HepG2 (cell line): ENCODE results near the gene HOXC9. TPM values are rescaled to one million over a fixed set of nuclear protein-coding genes. Genes with fewer than 3 reads are reported as not detected.

Experiments
- ATAC-seq: fragments of 200-7000 bp; cut with Tn5 transposase; 3 replicates; pipeline ENCODE4 v1.9.1; 2020; ENCODE audit warnings: mild to moderate bottlenecking, moderate library complexity
- BruUV-seq: library from RNA; stranded (reverse); fragments of 400-500 nt; replicated peaks from 2 replicates; lab custom pipeline; 2021; lab: Mats Ljungman, UMichigan
- CTCF ChIA-PET: fragments of 300-600 bp; formaldehyde crosslinking; extraction: SDS; loops from one replicate; lab custom pipeline; 2021; ENCODE audit warnings: low total read pairs, inconsistent platforms, low intra/inter-chr PET ratio; lab: Yijun Ruan, JAX
- POLR2A ChIA-PET: fragments of 350-600 bp; sonication (Branson Sonifier 250); formaldehyde crosslinking; loops from one replicate; lab custom pipeline; 2020; ENCODE audit warnings: antibody characterized with exemption, inconsistent platforms; lab: Yijun Ruan, JAX
- DNase-seq: peaks from one replicate; pipeline ENCODE4 v3.0.0-alpha.2; 2015; ENCODE audit warnings: low spot score
- FAIRE-seq: peaks from 3 replicates; lab custom pipeline; 2011; peaks lifted over from hg19 to GRCh38; lab: Jason Lieb, UNC
- H2AFZ ChIP-seq: one replicate; pipeline ENCODE4 v1.6.1; 2011; ENCODE audit warnings: low read length, inconsistent platforms
- H3K27ac ChIP-seq: fragments of 300-600 bp; 3 replicates; pipeline ENCODE4 v1.8.0; 2011; ENCODE audit warnings: mixed run types, mild to moderate bottlenecking, mixed read lengths, low read length, inconsistent platforms; ENCODE audit not compliant: insufficient read depth; ENCODE audit errors: extremely low read length
- H3K27me3 ChIP-seq, 2 experiments: fragments of 200-600 bp in 1 of 2; 2 replicates in 1 of 2; 3 replicates in 1 of 2; pipeline versions ENCODE4 v1.6.0 to v1.8.0; 2011; ENCODE audit warnings: low read length in 2 of 2, mild to moderate bottlenecking in 2 of 2, moderate library complexity in 2 of 2, inconsistent platforms in 1 of 2; ENCODE audit not compliant: insufficient read depth in 2 of 2, control insufficient read depth in 1 of 2
- H3K36me3 ChIP-seq, 2 experiments: fragments of 200-600 bp in 1 of 2; replicated peaks in 1 of 2; 2 replicates in 1 of 2; 3 replicates in 1 of 2; pipeline versions ENCODE4 v1.5.1 to v1.8.0; 2011; ENCODE audit warnings: low read length in 2 of 2, inconsistent platforms in 1 of 2; ENCODE audit not compliant: insufficient read depth in 2 of 2, control insufficient read depth in 1 of 2
- H3K4me1 ChIP-seq: 2 replicates; pipeline ENCODE4 v1.5.1; 2012; ENCODE audit warnings: low read length, inconsistent platforms; ENCODE audit not compliant: insufficient read depth
- H3K4me2 ChIP-seq: 2 replicates; pipeline ENCODE4 v1.6.0; 2011; ENCODE audit warnings: low read depth, low read length, inconsistent platforms
- H3K4me3 ChIP-seq, 3 experiments: fragments of 200-600 bp in 1 of 3; sonication (generic), shearing (Covaris generic) in 1 of 3; replicated peaks in 1 of 3; 2 replicates each; pipeline ENCODE4 v1.5.1; 2011 to 2016; ENCODE audit warnings: low read length in 3 of 3, inconsistent platforms in 2 of 3, low read depth in 2 of 3, mild to moderate bottlenecking in 2 of 3, control low read depth in 1 of 3, mixed read lengths in 1 of 3; ENCODE audit not compliant: insufficient read depth in 1 of 3
- H3K79me2 ChIP-seq: one replicate; pipeline ENCODE4 v1.6.1; 2011; ENCODE audit warnings: low read length, inconsistent platforms; ENCODE audit not compliant: insufficient read depth
- H3K9ac ChIP-seq: 2 replicates; pipeline ENCODE4 v1.6.0; 2011; ENCODE audit warnings: mild to moderate bottlenecking, low read depth, low read length, inconsistent platforms; ENCODE audit not compliant: insufficient read depth
- H3K9me3 ChIP-seq: 2 replicates; pipeline ENCODE4 v1.5.1; 2012; ENCODE audit warnings: mild to moderate bottlenecking, low read length
- H4K20me1 ChIP-seq: 2 replicates; pipeline ENCODE4 v1.6.0; 2011; ENCODE audit warnings: inconsistent platforms, mild to moderate bottlenecking, low read length, moderate library complexity; ENCODE audit not compliant: insufficient read depth
- CAMTA2 ChIP-seq: sonication (generic); formaldehyde crosslinking; IDR thresholded peaks from 2 replicates; pipeline ENCODE4 v1.4.0; 2020; ENCODE audit warnings: mild to moderate bottlenecking, missing genetic modification reagents, borderline replicate concordance
- ELF4 ChIP-seq: sonication (generic); formaldehyde crosslinking; IDR thresholded peaks from 2 replicates; pipeline ENCODE4 v1.5.0; 2020; ENCODE audit warnings: missing genetic modification reagents, mild to moderate bottlenecking, moderate library complexity, borderline replicate concordance
- EZH2 ChIP-seq: conservative IDR thresholded peaks from 2 replicates; pipeline ENCODE4 v1.6.1; 2012; ENCODE audit warnings: mild to moderate bottlenecking, low read depth, low read length, moderate library complexity
- ZBTB3 ChIP-seq: sonication (generic); formaldehyde crosslinking; IDR thresholded peaks from 2 replicates; pipeline ENCODE4 v1.4.0; 2020; ENCODE audit warnings: low read depth, mild to moderate bottlenecking, moderate library complexity, missing genetic modification reagents, borderline replicate concordance
- ZNF12 ChIP-seq: sonication (generic); formaldehyde crosslinking; IDR thresholded peaks from 2 replicates; pipeline ENCODE4 v1.5.0; 2020; ENCODE audit warnings: missing genetic modification reagents
- ZNF256 ChIP-seq: sonication (generic); formaldehyde crosslinking; conservative IDR thresholded peaks from 2 replicates; pipeline ENCODE4 v1.4.0; 2020; ENCODE audit warnings: missing genetic modification reagents
- ZNF33A ChIP-seq: sonication (generic); formaldehyde crosslinking; IDR thresholded peaks from 2 replicates; pipeline ENCODE4 v1.5.1; 2020; ENCODE audit warnings: missing genetic modification reagents, mild to moderate bottlenecking, moderate library complexity, borderline replicate concordance
- ZSCAN12 ChIP-seq: sonication (generic); formaldehyde crosslinking; IDR thresholded peaks from 2 replicates; pipeline ENCODE4 v1.9.0; 2021; ENCODE audit warnings: mild to moderate bottlenecking, missing genetic modification reagents
- WGBS: methylation state at CpG from one replicate; pipeline ENCODE4 v1.1.6; 2017; ENCODE audit warnings: low lambda C conversion rate; 5-methylcytosine and 5-hydroxymethylcytosine counted together
- in situ Hi-C: cut with HindIII; loops from 2 replicates; pipeline ENCODE4 v1.10.0; 2017; ENCODE audit warnings: low pct_unique_long_range_greater_than_20kb; ENCODE audit not compliant: extremely low pct_ligation_motif_present
- intact Hi-C: fragments of 100-400 bp; cut with micrococcal nuclease; formaldehyde crosslinking; loops from one replicate; pipeline ENCODE4 v1.10.0; 2022; ENCODE audit not compliant: unreplicated experiment
- polyA plus RNA-seq, 8 experiments: library from polyadenylated mRNA; depleted of rRNA in 3 of 8; stranded (reverse) in 7 of 8; unstranded in 1 of 8; fragments of >200 nt; fragmentation: Illumina TruSeq in 4 of 8; extraction: Trizol in 4 of 8; gene quantifications; 2 replicates each; pipeline versions ENCODE4 v1.2.1 to v1.2.3, GENCODE V29; 2011 to 2016; ENCODE audit warnings: low read depth in 4 of 8, missing spikeins in 1 of 8, mixed read lengths in 1 of 8; ENCODE audit not compliant: insufficient read depth in 1 of 8
- total RNA-seq, 5 experiments: library from RNA; depleted of rRNA; stranded (reverse); fragments of >200 nt; fragmentation: Illumina TruSeq; extraction: Trizol; gene quantifications; 2 replicates each; pipeline ENCODE4 v1.2.3, GENCODE V29; 2016; ENCODE audit warnings: low read depth in 1 of 5
- TF ChIP-seq, protein P1 (sequence below): sonication (generic); formaldehyde crosslinking; IDR thresholded peaks from 2 replicates; pipeline ENCODE4 v1.9.0; 2021; ENCODE audit warnings: missing genetic modification reagents, borderline replicate concordance
- TF ChIP-seq, protein P2 (sequence below): sonication (generic); formaldehyde crosslinking; IDR thresholded peaks from 2 replicates; pipeline ENCODE4 v1.5.0; 2020; ENCODE audit warnings: mild to moderate bottlenecking, missing genetic modification reagents

Gene HOXC9
- total and polyA plus RNA-seq, 2 of the 13 experiments (the other 11 are each of a cell fraction or from before 2014, with no cell fraction given) = 0.11 to 1.1 TPM

DNA sequence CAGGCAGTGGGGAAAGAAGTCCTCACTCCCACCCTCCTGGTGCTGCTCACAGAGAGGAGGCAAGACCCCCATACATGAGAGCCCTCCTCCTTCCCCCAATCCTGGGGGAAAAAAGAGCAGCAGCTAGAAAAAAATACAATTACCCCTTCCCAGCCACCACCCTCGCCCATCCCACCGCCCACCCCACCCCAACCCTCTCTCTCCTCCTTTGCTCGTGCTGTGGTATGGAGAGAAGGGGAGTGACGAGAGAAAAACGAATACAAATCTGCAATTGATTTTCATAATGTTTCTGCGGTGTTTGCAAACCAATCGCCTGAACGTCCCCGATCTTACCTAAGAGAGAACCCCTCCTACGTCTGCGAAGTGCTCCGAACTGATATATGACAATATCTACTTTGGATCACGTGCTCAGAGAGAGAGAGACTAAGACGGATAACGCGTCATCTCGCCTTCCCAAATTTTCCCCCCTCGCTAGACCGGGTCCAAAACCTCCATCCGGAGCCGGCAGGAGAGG, 27.2 kb upstream of the HOXC9 start, which contains the start of gene HOXC11:
TSS of gene HOXC11 (plus strand) at position 405 of the 514 bp plus-strand sequence. CDS start 116 bp downstream, outside the sequence.
- Histone ChIP-seq H3K79me2 (no peaks in the 10 kb centered on the region), H3K27ac (no peak within 1 kb of the TSS), H3K9me3 (no peaks in the 10 kb centered on the region), H3K9ac (no peak within 1 kb of the TSS), H2AFZ (no peak within 1 kb of the TSS), H3K4me2 (peak within 1 kb of the TSS; percentile 70; the same call in 1 of the 2 replicates), H3K27me3 (peaks cover 14 to 95% of the 10 kb centered on the region in 2 experiments), H3K36me3 (no peaks in the 10 kb centered on the region), H4K20me1 (no peaks in the 10 kb centered on the region), H3K4me3 (peak within 1 kb of the TSS in 1 of 3 experiments; percentile 28; a peak in 1 of 6 replicates), H3K4me1 (peaks cover 19% of the 10 kb centered on the region)
- CTCF ChIA-PET = no interaction called here
- 46% methylated on average over 21 of the region's 21 CpGs for WGBS
- POLR2A ChIA-PET = no interaction called here
- TF ChIP-seq ZBTB3 (CRISPR knock-in tag) = no peak
- no peak for TF ChIP-seq ZNF256 (CRISPR knock-in tag)
- TF ChIP-seq ELF4 = no peak
- TF ChIP-seq ZNF12 (CRISPR knock-in tag) = no peak
- intact Hi-C loops (no loop called here), in situ Hi-C loops (no loop called here)
- DNase-seq = no peak
- BruUV-seq = no TSS peak
- ATAC-seq = no peak
- no peak for FAIRE-seq

DNA sequence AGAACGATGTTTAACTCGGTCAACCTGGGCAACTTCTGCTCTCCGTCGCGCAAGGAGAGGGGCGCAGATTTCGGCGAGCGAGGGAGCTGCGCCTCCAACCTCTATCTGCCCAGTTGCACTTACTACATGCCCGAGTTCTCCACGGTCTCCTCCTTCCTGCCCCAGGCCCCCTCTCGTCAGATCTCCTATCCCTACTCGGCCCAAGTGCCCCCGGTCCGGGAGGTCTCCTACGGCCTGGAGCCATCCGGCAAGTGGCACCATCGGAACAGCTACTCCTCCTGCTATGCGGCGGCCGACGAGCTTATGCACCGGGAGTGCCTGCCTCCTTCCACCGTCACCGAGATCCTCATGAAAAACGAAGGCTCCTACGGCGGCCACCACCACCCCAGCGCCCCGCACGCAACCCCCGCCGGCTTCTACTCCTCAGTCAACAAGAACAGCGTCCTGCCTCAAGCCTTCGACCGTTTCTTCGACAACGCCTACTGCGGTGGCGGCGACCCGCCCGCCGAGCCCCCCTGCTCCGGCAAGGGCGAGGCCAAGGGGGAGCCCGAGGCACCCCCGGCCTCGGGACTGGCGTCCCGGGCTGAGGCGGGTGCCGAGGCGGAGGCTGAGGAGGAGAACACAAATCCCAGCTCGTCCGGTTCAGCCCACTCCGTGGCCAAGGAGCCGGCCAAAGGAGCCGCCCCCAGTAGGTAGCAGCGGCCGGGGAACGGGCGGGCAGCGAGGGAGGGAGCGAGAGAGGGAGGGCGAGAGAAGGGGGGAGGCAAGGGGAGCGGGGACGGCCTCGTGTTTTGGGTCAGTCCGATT, 26.5 kb upstream of the HOXC9 start:
- Histone ChIP-seq H4K20me1 (no peaks in the 10 kb centered on the region), H3K27me3 (peaks cover 12 to 92% of the 10 kb centered on the region in 2 experiments), H3K4me3 (peak overlapping the region in 1 of 3 experiments; percentile 28; a peak in 1 of 6 replicates), H2AFZ (no peak overlapping the region), H3K9me3 (no peaks in the 10 kb centered on the region), H3K36me3 (no peaks in the 10 kb centered on the region), H3K4me2 (peak overlapping the region; percentile 70; the same call in 1 of the 2 replicates), H3K4me1 (peaks cover 26% of the 10 kb centered on the region), H3K79me2 (no peaks in the 10 kb centered on the region), H3K27ac (no peak overlapping the region), H3K9ac (no peak overlapping the region)
- intact Hi-C loops = no loop called here
- ChIA-PET POLR2A (no interaction called here), CTCF (no interaction called here)
- in situ Hi-C loops = no loop called here
- 30% methylated on average over 63 of the region's 71 CpGs for WGBS
- BruUV-seq = no TSS peak
- DNase-seq = no peak
- no peak for FAIRE-seq
- ATAC-seq = no peak
- TF ChIP-seq, protein P1, sequence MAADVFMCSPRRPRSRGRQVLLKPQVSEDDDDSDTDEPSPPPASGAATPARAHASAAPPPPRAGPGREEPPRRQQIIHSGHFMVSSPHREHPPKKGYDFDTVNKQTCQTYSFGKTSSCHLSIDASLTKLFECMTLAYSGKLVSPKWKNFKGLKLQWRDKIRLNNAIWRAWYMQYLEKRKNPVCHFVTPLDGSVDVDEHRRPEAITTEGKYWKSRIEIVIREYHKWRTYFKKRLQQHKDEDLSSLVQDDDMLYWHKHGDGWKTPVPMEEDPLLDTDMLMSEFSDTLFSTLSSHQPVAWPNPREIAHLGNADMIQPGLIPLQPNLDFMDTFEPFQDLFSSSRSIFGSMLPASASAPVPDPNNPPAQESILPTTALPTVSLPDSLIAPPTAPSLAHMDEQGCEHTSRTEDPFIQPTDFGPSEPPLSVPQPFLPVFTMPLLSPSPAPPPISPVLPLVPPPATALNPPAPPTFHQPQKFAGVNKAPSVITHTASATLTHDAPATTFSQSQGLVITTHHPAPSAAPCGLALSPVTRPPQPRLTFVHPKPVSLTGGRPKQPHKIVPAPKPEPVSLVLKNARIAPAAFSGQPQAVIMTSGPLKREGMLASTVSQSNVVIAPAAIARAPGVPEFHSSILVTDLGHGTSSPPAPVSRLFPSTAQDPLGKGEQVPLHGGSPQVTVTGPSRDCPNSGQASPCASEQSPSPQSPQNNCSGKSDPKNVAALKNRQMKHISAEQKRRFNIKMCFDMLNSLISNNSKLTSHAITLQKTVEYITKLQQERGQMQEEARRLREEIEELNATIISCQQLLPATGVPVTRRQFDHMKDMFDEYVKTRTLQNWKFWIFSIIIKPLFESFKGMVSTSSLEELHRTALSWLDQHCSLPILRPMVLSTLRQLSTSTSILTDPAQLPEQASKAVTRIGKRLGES (CRISPR knock-in tag) = no peak
- TF ChIP-seq CAMTA2 (CRISPR knock-in tag) (no peak), ZSCAN12 (no peak), EZH2 (peak; percentile 91), ZNF33A (CRISPR knock-in tag) (no peak)
- TF ChIP-seq, protein P2, sequence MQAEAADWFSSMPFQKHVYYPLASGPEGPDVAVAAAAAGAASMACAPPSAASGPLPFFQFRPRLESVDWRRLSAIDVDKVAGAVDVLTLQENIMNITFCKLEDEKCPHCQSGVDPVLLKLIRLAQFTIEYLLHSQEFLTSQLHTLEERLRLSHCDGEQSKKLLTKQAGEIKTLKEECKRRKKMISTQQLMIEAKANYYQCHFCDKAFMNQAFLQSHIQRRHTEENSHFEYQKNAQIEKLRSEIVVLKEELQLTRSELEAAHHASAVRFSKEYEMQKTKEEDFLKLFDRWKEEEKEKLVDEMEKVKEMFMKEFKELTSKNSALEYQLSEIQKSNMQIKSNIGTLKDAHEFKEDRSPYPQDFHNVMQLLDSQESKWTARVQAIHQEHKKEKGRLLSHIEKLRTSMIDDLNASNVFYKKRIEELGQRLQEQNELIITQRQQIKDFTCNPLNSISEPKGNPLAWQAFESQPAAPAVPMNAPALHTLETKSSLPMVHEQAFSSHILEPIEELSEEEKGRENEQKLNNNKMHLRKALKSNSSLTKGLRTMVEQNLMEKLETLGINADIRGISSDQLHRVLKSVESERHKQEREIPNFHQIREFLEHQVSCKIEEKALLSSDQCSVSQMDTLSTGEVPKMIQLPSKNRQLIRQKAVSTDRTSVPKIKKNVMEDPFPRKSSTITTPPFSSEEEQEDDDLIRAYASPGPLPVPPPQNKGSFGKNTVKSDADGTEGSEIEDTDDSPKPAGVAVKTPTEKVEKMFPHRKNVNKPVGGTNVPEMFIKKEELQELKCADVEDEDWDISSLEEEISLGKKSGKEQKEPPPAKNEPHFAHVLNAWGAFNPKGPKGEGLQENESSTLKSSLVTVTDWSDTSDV = no peak
